GM19023 (cell line): ENCODE results near the gene PPP4R4.

Experiments
- ATAC-seq: cut with Tn5 transposase; IDR thresholded peaks from one replicate; pipeline ENCODE4 v1.9.1; 2021; ENCODE audit warnings: mild to moderate bottlenecking, moderate library complexity; ENCODE audit not compliant: unreplicated experiment

The PPP4R4 gene, protein sequence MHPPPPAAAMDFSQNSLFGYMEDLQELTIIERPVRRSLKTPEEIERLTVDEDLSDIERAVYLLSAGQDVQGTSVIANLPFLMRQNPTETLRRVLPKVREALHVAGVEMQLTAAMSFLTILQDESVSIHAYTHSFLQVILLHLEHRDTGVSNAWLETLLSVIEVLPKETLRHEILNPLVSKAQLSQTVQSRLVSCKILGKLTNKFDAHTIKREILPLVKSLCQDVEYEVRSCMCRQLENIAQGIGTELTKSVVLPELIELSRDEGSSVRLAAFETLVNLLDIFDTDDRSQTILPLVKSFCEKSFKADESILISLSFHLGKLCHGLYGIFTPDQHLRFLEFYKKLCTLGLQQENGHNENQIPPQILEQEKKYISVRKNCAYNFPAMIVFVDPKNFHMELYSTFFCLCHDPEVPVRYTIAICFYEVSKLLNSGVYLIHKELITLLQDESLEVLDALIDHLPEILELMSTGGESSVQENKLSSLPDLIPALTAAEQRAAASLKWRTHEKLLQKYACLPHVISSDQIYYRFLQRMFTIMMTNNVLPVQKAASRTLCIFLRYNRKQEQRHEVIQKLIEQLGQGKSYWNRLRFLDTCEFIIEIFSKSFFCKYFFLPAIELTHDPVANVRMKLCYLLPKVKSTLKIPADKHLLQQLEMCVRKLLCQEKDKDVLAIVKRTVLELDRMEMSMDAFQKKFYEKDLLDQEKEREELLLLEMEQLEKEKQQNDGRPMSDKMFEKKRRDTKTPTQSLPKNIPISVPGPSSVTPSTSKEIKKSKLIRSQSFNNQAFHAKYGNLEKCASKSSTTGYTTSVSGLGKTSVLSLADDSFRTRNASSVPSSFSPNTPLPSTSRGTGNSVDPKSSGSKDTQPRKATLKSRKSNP

DNA sequence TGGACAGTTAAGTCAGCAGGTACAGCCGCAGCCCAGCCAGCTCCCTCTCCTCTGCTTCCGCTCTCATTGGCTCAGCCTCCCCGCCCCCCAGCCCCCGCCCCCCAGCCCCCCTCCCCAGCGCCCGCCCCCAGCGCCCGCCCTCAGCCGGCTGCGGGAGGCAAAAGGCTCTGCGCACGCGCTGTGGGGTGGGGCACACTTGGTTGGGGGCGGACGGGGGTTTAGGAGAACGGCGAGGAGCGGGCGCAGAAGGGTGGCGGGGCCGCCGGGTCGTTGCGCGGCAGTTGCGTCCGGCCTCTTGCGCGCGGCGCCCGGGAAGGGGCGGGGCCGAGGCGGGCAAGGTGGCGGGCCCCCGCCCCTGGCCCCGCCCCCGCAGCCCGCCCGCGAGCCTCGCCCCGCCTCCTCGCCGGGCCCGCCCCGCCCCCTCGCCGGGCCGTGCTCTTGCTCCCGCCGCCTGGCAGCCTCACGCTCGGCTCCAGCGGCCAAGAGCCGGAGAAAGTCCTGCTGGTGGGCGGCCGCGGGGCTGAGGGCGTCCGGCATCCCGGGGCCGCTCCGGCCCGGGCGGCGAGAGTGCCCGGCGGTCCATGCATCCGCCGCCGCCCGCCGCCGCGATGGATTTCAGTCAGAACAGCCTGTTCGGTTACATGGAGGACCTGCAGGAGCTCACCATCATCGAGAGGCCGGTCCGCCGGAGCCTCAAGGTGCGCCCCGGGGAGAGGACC lies at the start of gene PPP4R4:
TSS of gene PPP4R4 (plus strand) at position 438 of the 719 bp plus-strand sequence. CDS start at position 582, 144 bp downstream.
- ATAC-seq: peak; percentile 87

DNA sequence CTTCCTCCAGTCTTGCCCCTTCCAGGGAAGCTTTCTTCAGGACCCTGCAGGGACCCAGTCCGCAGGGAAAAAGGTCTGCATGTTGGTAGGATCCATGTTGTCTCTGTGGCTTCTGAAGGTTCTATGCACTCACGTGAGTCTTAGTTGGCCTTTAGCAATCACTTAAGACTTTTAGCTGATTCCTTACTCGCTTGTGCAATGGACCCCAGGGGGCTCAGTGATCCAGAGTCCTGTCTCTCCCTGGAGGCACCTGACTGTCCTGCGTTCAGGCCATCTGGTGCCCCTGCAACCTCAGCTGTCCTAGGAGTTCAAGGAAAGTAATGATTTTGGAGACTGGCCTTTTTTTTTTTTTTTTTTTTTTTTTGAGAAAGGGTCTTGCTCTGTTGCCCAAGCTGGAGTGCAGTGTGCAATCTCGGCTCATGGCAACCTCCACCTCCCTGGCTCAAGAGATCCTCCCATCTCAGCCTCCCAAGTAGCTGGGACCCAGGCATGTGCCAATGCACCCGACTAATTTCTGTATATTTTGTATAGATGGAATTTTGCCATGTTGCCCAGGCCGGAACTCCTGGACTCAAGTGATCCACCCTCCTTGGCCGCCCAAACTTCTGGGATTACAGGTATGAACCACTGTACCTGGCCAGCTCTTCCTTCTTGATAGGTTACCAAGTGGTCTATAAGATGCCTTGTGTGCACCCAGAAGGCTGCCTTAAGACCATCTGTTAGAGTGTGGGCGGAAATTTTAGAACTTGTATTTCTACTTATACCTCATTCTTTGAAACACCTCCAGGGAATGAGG lies 49.3 kb upstream of the PPP4R4 start:
- ATAC-seq: no peak

DNA sequence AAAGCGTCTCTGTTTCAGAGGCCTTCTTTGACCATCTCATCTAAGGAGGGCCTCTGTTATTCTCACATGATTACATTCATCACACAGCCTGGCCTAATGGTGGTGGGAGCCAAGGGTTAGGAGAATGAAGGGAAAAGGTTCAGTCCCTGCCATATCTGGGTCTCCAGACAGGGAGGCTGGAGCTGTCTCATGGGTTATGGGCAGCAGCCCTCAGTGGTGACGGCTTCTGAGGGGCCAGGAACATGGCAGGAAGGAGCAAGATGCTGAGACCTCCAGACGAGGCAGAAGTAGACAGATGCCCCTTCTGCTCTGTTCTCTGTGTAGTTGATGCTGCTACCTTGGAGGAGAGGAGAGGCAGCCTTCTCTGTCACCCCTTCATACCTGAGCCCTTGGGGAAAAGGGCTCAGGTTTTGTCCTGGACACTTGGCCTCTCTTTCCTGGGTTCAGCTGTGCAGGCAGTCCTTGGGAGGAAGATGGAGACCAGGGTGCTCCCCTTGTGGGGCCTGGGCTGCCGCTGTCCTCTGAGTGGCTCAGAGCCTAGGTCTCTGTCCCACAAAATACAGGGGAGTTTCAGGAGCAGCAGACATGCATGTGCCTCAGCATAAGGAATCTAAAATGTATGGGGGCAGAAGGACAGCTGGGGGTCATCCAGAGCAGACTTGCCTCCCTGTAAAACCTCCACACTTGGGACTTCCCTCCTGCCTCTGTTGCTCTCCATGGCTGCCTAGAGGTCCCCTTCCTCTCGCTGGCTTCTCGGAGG lies 48.3 kb upstream of the PPP4R4 start:
- no peak for ATAC-seq

DNA sequence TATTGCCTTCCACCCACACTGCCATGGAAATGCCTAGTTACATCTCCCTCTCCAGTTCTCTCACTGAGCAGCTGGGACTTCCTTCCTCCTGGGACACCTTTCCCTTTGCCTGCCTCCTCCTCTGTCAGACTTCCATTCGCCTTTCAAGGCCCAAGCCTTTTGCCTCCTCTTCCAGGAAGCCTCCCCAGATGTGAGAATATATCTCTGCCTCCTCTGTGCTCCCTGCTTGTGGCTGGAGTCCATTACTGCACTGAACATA lies 47.8 kb upstream of the PPP4R4 start:
- no peak for ATAC-seq

DNA sequence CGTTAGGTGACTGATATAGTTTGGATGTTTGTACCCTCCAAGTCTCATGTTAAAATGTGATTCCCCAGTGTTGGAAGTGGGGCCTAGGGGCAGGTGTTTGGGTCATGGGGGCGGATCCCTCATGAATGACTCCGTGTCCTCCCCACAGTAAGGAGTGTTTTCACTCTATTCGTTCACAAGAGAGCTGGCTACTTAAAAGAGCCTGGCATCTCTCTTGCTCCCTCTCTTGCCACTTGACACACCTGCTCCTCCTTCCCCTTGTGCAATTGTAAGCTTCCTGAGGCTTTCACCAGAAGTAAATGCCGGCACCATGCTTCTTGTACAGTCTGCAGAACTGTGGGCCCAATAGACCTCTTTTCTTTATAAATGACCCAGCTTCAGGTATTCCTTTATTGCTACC lies 47.3 kb upstream of the PPP4R4 start:
- ATAC-seq: no peak

DNA sequence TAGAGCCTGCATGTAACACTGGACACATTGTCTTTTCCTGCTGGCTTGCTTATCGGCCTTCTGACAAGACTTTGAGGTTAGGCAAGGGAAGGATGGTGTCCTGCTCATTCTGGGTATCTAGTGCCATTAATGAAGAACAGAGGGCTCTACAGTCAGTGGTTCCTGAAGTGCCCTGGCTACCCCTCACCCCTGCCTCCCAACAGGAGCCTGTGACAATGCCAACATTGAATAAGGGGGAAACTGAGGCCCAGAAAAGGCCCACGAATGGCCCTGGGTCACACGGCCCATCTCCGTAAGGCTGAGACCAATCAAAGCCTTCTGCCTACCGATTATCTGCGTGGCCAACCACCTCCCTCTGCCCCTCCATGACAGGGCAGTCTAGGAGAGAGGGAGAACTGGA lies 46.8 kb upstream of the PPP4R4 start:
- no peak for ATAC-seq

DNA sequence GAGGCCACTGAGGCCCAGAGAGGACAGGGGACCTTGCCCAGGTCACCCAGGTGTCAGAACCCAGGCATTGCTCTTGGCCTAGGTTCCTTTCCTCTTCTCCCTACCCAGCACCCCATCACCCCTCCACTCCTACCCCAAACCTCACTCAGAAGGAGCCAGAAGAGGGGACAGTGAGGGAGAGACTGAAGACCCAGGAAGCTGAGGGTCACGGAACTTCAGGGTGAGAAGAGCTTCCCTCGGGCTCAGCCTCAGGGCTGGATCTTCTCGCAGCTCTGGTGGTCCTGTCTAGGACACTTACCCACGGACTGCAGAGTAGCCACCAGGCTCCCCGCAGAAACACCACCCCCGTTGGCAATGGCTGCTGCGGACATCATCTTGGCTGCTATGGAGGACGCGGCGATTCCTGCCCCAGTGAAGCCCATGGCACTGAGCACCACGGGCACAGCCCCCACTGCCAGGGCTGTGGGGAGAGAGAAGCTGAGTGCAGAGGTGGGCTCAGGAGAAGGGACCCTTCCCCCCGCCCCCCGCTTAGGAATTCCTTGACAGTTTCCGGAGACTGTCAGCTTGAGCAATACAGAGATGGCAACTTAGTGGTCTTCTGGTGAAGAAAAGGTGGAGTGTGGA lies 45.8 kb upstream of the PPP4R4 start:
- no peak for ATAC-seq

DNA sequence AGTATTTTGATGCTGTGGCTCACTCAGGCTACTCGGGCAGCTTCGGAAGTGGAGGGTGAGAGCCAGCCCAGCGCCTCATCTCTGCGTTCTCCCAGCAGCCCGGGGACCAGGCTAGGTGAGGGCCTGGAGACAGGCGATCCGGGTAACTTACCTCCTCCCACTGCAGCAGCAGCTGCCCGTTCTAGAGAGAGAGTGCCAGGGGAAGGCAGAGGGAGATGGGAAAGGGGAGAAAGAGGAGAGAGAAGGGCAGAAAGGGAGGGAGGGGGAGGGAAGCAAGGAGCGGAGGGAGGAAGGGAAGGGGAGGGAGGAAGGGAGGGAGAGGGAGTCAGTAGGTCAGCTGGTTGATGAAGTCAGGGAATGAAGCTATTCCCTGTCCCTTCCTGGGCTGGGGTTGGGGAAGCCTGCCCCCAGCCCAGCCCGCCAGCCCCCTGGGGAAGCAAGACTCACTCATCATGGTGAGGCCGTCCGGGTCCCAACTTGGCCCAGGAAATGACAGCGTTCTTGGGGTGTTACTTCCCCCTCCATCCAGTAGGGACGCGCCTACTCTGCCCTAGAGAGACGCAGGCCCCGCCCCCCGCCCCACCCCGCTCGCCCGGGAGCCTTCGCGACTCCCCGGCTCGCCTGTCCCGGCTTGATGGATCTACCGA lies 44.9 kb upstream of the PPP4R4 start, which contains the start of gene IFI27L2:
TSS of gene IFI27L2 (minus strand) at position 494 of the 647 bp plus-strand sequence. CDS start at position 454, 40 bp downstream.
- ATAC-seq: peak; percentile 93

DNA sequence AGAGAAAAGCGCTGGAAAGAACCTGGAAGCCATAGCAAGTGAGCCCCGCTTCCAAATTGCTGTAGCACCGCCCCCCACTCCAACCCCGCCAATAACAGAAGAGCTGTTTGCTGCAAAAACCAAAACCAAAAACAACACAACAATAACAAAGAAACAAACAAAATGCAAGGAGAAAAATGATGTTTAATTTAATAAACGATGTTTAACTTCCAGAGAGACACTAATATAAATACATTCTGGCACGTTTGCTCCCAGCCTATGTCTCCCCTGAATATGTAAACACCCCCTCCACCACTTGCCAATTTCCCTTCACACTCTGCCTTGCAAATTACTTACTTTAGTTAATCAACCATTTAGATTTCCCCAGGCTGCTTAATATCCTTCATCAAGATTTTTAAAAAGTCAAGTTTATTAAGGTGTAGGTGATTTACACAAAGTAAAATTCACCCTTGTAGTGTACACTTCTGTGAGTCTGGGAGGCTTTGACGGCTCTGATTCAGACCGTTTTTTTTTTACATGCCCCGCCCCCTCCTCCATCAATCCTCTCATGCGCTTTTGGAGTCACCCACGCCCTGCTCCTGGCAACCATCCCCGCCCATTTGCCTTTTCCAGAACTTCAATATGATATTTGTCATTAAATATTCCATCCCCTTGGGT lies 44.2 kb upstream of the PPP4R4 start:
- ATAC-seq: no peak

DNA sequence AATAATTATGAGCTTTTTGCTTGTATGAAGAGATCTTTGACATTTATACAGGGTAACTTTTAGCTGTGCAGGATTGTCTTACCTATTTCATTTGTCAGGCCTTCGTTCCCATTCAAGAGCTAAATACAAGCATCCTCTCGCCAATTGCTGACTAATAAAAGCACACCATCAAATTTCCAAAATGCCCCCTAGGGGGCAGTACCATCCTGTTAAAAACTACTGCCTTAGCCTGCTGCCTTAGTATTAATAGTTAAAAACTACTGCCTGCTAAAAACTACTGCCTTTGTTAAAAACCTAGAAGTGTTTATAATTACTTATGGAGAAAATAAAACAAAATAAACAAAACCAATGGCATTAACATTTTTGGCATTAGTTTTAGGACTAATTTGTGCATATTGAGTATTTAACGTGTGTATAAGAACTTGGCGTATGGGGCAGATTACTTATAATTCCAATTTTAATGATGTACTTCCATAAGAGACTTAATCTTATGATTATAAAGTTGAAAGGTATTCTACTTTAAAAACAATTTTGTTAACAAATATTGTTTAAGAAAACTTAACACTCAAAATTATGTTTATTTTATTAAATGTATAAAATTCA lies 41.7 kb upstream of the PPP4R4 start:
- no peak for ATAC-seq

DNA sequence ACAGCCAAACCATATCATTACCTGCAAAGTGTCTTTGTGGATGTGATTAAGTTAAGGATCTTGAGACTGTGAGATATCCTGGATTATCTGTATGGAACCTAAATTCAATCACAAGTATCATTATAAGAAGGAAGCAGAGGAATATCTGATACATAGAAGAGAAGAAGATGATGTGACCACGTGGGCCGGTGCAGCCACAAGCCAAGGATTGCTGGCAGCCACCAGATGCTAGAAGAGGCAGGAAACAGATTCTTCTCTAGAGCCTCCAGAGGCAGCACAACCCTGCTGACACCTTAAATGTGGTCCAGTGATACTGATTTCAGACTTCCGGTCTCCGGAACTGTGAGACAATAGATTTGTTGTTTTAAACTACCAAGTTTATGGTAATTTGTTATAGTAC lies 38.6 kb upstream of the PPP4R4 start:
- no peak for ATAC-seq

DNA sequence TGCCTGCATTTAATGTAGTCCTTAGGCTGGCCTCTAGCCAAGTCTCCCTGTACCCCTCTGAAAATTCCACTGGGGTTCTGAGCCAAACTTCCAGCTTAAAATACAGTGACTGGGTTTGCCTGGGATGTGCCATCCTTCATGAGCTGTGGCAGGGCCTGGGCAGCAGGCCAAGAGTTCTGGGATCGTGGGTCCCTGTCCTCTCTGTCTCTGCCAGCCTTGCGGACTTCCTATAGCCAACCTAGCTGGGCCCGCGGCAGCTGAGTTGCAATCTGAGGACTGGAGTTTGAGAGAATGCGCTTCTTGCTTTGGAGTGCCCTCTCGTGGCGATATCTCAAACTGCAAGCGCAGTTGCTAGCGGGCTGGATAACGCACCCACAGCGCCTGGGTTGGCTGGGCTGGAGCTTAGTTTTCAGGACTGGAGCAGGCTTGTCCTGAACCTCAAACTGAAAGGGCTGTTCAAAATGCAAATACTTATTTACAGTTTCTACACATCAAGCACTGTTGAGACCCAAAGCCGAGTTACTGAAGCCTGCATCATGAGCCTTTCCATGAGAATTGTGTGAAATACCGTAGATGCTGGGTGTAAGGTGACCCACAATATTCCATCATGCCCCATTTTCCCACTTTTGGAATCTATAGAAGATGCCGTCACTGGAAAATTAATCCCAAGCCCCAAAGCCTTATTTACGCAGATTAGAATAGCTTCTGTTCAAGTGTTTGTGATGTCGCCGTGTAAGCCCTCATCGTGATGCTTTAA lies 37.4 kb upstream of the PPP4R4 start:
- peak; percentile 73 for ATAC-seq

DNA sequence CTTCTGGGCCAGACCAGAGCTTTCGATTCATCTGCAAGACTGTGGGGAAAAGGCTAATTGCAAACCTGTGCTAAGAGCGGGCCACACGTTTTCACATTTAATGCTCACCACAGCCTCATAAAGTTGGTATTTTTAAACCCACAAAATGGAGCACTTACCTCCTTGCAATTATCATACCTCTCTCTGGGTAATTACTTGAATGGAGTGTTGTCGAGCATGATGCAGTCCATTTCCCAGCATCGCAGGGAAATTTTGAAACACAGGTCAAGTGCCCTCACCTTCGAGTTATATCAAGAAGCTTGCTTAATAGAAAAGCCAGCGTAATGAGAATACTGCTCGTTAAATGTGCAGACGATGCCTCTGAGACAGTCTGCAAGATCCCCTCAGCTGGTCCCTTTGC lies 35.9 kb upstream of the PPP4R4 start:
- no peak for ATAC-seq

DNA sequence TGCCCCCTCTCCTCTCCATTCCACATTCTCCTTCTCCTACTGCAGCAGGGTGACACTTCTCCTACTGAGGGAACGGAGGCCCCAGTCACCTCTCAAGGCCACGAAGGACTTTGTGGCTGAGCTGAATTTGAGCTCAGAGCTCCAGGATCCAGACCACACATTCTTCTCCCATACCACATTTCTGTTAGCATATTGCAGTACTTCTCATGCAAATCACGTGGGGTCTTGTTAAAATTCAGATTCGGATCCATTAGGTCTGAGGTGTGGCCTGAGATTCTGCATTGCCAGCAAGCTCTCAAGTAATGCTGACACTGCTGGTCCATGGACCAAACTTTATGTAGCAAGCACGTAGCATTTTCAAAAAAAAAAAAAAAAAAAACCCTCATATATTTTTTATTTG lies 35.1 kb upstream of the PPP4R4 start:
- no peak for ATAC-seq

DNA sequence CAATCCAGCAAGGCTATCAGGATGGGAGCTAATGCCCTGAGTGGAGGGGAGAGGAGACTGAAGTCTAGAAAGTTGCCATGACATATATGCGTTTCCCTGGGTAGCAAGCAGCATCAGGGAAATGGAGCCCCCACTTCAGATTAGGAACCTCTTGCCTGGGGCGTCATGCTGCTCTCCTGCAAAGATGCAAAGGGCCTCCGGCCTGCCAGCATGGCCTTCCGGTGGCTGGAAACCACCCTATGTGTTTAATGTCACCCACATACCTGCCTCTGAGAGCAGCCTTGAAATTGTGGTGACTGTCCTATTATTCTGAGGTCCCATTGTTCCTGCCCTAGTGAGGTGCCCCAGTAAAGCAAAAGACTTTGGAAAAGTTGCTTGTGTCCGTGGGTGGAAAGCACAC lies 34.7 kb upstream of the PPP4R4 start:
- ATAC-seq: no peak

DNA sequence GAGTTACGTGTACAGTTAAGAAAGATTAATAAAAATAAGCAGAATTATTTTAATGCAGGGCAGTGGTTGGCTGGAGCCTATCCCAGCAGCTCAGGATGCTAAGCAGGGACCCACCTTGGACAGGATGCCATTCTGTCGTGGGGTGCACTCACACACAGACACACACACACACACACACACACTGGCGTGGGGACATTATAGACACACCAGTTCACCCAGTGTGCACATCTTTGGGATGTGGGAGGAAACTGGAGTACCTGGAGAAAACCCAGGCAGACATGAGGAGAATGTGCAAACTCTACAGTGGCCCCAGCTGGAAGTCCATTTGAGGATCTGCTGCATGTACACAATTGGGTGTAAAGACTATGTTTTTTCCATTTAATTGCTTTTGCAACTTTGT lies 31.9 kb upstream of the PPP4R4 start:
- ATAC-seq: no peak

DNA sequence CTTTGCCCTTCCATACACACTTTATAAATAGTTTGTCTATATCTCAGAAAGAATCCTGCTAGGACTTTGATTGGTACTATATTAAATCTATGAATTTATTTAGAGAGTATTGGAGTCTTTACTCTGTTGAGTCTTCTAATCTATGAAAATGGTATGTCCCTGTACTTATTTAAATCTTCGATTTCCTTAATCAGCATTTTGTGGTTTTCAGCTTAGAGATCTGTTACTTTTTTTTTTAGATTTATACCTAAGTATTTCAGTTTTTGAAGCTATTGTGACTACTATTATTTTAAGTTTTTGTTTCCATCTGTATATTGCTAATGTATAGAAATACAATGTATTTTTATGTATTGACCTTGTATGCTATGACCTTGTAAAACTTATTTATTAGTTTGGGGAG lies 31.3 kb upstream of the PPP4R4 start:
- ATAC-seq: no peak
